Thoracic aorta (tissue), 2 donors: ENCODE results near the gene EMX2. TPM values are rescaled to one million over a fixed set of nuclear protein-coding genes. Genes with fewer than 3 reads are reported as not detected.

Experiments used
- ATAC-seq: fragments of 150-250 bp; one replicate; pipeline ENCODE4 v1.8.0; 2017; ENCODE audit warnings: low read depth; ENCODE audit not compliant: insufficient number of reproducible peaks, low FRiP score
- DNase-seq: peaks from one replicate; pipeline ENCODE4 v3.0.0-alpha.2; 2020; ENCODE audit warnings: low spot score
- H3K27ac ChIP-seq, 2 donors: fragments of 200-600 bp; sonication (generic); 1 replicate in 1 of 2; 2 replicates in 1 of 2; pipeline ENCODE4 v1.5.1; 2016; ENCODE audit warnings: mild to moderate bottlenecking in 2 of 2, moderate library complexity in 2 of 2
- H3K27me3 ChIP-seq: fragments of 200-600 bp; sonication (generic); replicated peaks from 2 replicates; pipeline ENCODE4 v1.6.0; 2016; ENCODE audit warnings: mild to moderate bottlenecking; ENCODE audit not compliant: insufficient read depth
- H3K36me3 ChIP-seq: fragments of 200-600 bp; sonication (generic); one replicate; pipeline ENCODE4 v1.5.1; 2016
- H3K4me1 ChIP-seq, 2 donors: fragments of 200-600 bp; sonication (generic); 1 replicate in 1 of 2; 2 replicates in 1 of 2; pipeline versions ENCODE4 v1.5.1 to v1.6.0; 2016; ENCODE audit warnings: low read depth in 2 of 2, mild to moderate bottlenecking in 1 of 2; ENCODE audit not compliant: control insufficient read depth in 1 of 2
- H3K4me3 ChIP-seq: fragments of 200-600 bp; sonication (generic); 2 replicates; pipeline ENCODE4 v1.5.1; 2016; ENCODE audit warnings: mild to moderate bottlenecking
- H3K9me3 ChIP-seq: fragments of 200-600 bp; sonication (generic); 2 replicates; pipeline ENCODE4 v1.5.1; 2016
- total RNA-seq, 2 donors: library from RNA; depleted of rRNA; stranded (reverse); fragments of >200 nt; gene quantifications; one replicate each; pipeline versions ENCODE4 v1.1.0 to v1.2.3, GENCODE V29; 2016
- TF ChIP-seq, protein P1 (sequence below): fragments of 200-600 bp; sonication (generic); IDR thresholded peaks from one replicate; pipeline ENCODE4 v1.5.1; 2019; ENCODE audit warnings: antibody characterized with exemption

Gene EMX2
- total RNA-seq, 2 donors from 2014 or later = not detected

DNA sequence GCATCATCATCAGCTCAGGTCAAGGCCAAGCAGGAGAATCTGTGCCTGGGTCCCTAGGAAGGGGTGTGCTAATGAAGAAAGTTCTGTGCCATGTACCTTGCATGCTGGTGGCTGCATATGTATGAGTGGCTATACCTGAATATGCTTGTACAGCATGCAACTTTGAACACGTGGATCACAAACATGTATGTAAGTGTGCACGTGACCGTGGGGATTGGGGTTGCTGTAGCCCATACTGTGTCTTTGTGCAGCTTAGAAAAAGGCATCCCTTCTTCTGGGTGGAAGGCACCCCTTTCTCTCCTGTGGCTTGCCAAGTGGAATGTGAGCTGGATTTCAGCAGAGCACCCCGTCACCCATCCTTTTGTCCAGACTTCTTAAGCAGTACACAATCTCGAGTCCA, 13.8 kb downstream of the EMX2 start:
- Histone ChIP-seq H3K27ac (no peak overlapping the region), H3K4me3 (no peak overlapping the region), H3K9me3 (no peaks in the 10 kb centered on the region), H3K4me1 (peaks cover 0 to 7% of the 10 kb centered on the region in 2 donors), H3K27me3 (peaks cover 13% of the 10 kb centered on the region), H3K36me3 (no peaks in the 10 kb centered on the region)
- TF ChIP-seq, protein P1, sequence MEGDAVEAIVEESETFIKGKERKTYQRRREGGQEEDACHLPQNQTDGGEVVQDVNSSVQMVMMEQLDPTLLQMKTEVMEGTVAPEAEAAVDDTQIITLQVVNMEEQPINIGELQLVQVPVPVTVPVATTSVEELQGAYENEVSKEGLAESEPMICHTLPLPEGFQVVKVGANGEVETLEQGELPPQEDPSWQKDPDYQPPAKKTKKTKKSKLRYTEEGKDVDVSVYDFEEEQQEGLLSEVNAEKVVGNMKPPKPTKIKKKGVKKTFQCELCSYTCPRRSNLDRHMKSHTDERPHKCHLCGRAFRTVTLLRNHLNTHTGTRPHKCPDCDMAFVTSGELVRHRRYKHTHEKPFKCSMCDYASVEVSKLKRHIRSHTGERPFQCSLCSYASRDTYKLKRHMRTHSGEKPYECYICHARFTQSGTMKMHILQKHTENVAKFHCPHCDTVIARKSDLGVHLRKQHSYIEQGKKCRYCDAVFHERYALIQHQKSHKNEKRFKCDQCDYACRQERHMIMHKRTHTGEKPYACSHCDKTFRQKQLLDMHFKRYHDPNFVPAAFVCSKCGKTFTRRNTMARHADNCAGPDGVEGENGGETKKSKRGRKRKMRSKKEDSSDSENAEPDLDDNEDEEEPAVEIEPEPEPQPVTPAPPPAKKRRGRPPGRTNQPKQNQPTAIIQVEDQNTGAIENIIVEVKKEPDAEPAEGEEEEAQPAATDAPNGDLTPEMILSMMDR = no peak
- DNase-seq (no peak), ATAC-seq (no peak)

DNA sequence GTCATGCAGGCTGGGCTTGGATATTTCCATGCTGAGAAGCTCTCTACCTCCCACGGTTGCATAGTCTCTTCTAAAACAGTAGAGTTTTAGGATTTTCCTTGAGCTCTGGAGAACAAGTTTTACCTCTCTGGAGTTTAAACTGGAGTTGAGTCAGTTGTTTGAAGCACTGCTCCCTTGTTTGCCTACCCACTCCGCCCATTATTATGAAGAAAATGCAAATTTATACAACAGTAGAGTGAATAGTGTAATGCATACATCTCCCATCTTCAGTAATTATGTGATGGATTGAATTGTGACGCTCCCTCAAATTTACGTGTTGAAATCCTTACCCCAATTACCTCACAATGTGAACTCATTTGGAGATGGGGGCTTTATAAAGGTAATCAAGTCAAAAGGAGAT, 17.2 kb downstream of the EMX2 start:
- Histone ChIP-seq H3K9me3 (no peaks in the 10 kb centered on the region), H3K4me3 (no peak overlapping the region), H3K4me1 (no peaks in the 10 kb centered on the region), H3K36me3 (no peaks in the 10 kb centered on the region), H3K27ac (no peak overlapping the region), H3K27me3 (peaks cover under 1% of the 10 kb centered on the region)
- TF ChIP-seq, protein P1 = no peak
- no peak for DNase-seq
- no peak for ATAC-seq

DNA sequence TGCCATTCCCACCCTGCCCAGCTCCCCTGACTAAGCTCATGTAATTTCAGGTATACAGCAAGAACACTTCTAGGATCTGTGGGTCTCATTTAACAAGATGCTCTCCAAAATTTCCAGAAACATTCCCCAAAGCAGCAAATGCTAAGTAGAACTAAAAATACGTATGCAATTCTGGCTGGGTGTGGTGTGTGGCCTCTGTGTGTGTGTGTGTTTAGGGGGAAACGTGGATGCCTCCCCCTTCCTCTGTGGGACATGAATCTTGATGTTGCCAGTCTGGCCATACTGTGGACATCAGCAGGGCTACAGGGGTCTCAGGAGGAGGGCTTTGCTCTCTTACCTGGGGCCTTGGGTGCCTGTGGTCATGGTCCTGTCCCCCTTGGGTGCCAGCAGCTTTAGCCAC, 18.4 kb downstream of the EMX2 start:
- H3K36me3 ChIP-seq = no peaks in the 10 kb centered on the region
- no peaks in the 10 kb centered on the region for H3K9me3 ChIP-seq
- H3K4me1 ChIP-seq = no peaks in the 10 kb centered on the region
- ATAC-seq (no peak), DNase-seq (no peak)
- TF ChIP-seq, protein P1 = no peak
- no peaks in the 10 kb centered on the region for H3K27me3 ChIP-seq
- H3K4me3 ChIP-seq = no peak overlapping the region
- no peak overlapping the region for H3K27ac ChIP-seq

DNA sequence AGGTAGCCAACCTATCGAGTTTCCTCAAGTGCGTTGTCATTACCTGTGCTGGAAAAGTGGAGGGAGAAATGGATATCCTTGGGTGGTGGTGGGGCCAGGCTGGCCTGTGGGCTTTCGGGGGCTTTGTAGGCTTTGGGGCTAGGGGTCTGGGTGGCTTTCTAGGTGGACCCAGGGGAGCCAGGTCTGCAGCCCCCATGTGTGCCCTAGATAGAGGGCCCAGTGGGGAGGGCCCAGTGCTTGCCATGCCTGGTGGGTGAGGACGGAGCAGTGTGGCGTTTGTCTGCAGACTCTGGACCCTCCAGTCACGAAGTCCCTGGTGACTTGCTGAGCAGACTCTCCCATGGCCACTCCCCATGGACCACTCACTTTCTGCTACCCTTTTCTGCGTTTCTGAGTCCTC, 19.7 kb downstream of the EMX2 start:
- no peaks in the 10 kb centered on the region for H3K4me1 ChIP-seq
- no peaks in the 10 kb centered on the region for H3K36me3 ChIP-seq
- no peak overlapping the region for H3K27ac ChIP-seq
- no peak overlapping the region for H3K4me3 ChIP-seq
- DNase-seq (no peak), ATAC-seq (no peak)
- TF ChIP-seq, protein P1 = no peak
- H3K9me3 ChIP-seq = no peaks in the 10 kb centered on the region
- no peaks in the 10 kb centered on the region for H3K27me3 ChIP-seq

DNA sequence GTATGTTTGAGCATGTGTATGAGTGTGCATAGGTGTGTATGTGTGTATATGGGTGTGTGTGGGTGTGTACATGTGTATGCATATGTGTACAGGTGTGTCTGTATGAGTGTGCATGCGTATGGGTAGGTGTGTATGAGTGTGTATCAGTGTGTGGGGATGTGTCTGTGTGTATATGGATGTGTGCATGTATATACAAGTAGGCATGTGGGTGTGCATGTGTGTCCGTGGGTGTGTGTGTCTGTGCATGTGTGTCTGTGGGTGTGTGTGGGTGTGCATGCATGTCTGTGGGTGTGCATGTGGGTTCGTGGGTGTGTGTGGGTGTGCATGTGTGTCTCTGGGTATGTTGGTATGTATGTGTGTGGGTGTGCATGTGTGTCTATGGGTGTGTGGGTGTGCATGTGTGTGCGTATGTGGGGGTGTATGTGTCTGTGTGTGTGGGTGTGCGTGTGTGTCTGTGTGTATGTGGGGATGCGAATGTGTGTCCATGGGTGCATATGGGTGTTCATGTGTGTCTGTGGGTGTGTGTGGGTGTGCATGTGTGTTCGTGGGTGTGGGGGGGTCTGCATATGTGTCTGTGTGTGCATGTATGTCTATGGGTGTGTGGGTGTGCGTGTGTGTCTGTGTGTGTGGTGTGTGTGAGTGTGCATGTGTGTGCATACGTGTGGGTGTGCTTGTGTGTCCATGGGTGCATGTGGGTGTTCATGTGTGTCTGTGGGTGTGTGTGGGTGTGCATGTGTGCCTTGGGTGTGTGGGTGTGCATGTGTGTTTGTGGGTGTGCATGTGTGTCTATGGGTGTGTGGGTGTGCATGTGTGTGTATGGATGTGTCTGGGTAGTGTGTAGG, 20.6 kb downstream of the EMX2 start:
- DNase-seq (no peak), ATAC-seq (no peak)
- no peaks in the 10 kb centered on the region for H3K4me1 ChIP-seq
- no peak overlapping the region for H3K4me3 ChIP-seq
- TF ChIP-seq, protein P1 = no peak
- no peak overlapping the region for H3K27ac ChIP-seq
- H3K27me3 ChIP-seq = no peaks in the 10 kb centered on the region
- H3K9me3 ChIP-seq = no peaks in the 10 kb centered on the region
- H3K36me3 ChIP-seq = no peaks in the 10 kb centered on the region
